GM04504 (cell line): ENCODE measurements around the gene CHRM1.
"Not testable (repeated sequence)": the region's sequence is repeated elsewhere in the genome, so short reads cannot be mapped to it uniquely, and the experiment has no call there.

Experiments used
- DNase-seq: peaks from one replicate; pipeline ENCODE4 v3.0.0-alpha.2; 2012; ENCODE audit warnings: low read depth

CHRM1 gene

DNA sequence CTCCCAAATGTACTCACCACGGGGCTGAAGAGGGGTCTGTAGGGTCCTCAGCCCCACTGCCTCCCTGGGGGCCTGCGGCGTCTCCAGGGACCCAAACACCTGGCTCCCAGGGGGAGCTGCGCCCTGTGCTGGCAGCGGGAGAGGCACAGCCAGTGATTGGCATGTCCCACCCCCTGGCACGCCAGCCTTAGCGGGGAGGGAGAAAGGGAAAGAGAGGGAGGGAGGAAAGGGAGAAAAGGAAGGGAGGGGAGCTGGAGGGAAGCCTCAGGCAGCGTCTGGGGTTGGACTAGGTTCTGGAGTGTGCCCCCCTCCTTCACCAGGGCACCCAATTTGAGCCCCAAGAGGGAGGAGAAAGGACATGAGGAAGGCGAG lies at the start of gene CHRM1:
Gene CHRM1 (minus strand): TSS at position 163 of the 372 bp plus-strand sequence. CDS start 10,263 bp downstream, outside the sequence.
- DNase-seq = no peak

DNA sequence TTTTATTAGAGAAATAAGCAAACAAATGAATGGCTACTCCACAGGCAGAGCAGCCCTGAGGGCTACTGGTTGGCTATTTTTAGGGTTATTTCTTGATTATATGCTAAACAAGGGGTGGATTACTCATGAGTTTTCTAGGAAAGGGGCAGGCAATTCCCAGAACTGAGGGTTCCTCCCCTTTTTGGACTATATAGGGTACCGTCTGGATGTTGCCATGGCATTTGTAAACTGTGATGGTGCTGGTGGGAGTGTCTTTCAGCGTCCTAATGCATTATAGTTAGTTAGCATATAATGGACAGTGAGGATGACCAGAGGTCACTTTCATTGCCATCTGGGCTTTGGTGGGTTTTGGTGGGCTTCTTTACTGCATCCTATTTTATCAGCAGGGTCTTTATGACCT lies 44.4 kb upstream of the CHRM1 start:
- DNase-seq = no peak

DNA sequence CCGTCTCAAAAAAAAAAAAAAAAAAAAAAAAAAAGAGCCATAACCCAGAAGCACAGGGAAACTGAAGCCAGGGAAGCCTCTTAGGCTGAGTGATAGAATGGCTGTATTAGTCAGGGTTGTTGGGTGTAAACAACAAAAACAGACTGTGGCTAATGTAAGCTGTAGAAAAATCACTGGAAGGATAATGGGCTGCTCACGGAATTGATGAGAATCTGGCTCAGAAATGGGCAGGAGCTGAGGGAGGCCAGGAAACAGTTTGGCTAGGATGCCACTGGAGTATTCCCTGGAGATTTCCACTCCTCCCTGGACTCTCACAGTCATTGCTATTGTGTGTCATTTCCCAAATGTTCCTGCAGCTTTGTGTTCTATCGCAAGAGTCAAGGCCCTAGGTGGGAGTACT lies 41.2 kb upstream of the CHRM1 start:
- no peak for DNase-seq

- DNase-seq = no peak
Measured at GRCh38 chr11:62961017-62961570, 39.9 kb upstream of the CHRM1 start.

- DNase-seq = no peak
Measured at GRCh38 chr11:62959422-62959980, 38.3 kb upstream of the CHRM1 start.

DNA sequence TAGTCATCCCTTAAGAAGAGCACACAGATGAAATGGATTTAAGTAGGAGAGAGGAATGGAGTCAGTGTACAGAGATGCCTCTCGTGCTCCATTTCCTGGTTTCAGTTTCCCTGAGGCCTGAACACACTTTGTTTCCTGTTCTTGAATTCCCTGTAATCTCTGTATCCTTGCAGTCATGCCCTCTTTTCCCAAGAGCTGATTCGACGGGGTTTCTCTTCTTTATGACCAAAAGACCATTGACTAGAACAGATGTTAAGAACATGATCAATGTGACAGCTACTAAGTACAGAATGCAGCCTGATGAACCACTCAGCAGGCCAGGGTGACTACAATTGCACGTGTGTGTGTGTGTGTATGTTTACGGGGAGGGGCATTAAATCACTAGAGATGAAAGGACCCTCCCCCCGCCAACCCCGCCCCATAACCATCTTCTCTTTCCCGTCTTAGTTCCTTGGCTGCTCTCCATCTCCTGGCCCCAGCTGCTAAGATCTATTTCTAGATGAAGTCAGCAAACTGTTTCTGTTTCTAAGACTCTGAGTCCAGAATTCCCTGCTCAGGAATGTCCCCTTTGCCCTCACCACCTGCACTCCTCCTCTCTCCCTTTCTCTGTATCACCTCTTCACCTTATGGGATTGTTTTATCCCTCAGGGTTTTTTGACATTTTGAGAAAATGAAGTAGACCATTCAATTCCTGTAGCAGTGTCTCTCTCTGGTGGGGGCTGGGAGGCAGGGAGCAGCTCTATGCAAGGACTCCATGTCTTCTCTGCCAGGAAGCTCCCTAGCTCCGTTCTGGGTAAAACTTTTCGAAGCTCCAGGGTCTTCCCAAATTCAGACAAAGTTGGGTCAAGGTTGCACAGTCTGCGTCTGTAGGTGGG lies 37.6 kb upstream of the CHRM1 start:
- DNase-seq = peak; percentile 10

GRCh38 chr11:62957147-62957546 lies 36.0 kb upstream of the CHRM1 start:
- no peak for DNase-seq

DNA sequence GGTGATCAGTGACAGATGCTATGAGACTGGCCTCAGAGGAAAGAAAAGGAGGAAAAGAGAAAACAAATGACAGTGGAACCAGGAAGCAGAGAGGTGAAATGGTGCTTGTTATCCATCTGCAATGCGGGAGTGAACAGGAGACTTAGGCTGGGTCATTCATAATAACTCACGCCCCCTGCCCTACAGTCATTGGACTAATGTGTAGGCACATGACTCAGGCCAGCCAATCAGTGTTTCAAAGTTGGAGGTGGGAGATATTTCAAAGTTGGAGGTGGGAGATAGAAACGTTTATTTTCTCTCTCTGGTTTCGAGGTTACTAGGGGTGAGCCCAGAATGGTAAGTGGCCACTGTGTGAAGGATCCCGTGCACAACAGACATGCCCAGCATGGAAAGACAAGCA lies 33.3 kb upstream of the CHRM1 start:
- no peak for DNase-seq

- no peak for DNase-seq
Measured at GRCh38 chr11:62953811-62954210, 32.6 kb upstream of the CHRM1 start.

DNA sequence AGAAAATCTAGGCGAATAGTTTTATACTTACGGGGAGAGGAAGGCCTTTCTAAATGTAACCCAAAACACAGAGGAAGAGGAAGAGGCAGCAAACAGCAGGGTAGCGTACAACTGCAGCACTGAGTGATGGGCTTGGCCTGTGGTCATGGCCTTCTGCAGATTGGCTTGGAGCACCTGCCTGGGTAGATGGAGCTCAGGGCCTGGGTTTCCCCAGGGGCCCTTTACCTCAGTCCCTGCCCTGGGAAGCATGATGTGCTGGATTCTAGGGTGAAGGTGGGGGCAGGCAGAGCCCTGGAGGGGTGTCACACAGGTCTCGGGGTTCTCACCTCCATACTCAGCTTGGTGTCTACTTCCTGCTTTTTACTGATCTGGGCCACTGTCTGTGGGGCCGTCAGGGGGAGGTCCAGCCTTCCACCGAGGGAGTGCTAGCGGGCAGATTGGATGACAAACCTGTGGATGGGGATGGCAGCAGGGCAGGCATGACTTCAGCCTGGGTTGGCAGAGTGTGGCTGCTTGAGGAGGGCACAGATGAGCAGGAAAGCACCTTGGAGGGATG lies 27.7 kb upstream of the CHRM1 start:
- DNase-seq = no peak

- DNase-seq = not testable (repeated sequence)
Measured at GRCh38 chr11:62945538-62945937, 24.4 kb upstream of the CHRM1 start.

- DNase-seq = not testable (repeated sequence)
Measured at GRCh38 chr11:62937528-62937927, 16.4 kb upstream of the CHRM1 start.

- no peak for DNase-seq
Measured at GRCh38 chr11:62934496-62934785, 13.3 kb upstream of the CHRM1 start.

GRCh38 chr11:62933750-62934495 lies 12.8 kb upstream of the CHRM1 start:
- no peak for DNase-seq

DNA sequence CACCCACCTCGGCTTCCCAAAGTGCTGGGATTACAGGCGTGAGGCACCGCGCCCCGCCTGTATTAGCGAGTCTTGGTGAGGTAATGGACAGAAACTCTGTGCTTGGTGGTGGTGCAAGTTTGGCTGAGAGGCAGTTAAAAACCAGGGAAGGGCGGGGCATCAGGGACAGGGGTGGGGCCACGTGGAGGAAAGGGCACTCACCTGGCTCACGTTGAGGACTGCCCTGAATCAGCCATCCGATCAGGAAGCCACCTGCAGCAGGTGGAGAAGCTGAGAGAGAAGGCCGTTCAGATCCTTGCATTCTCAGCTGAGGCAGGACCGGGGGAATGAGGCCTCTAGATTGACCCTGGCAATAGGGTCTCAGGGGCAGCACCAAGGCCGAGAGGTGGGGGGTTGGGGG lies 12.1 kb upstream of the CHRM1 start:
- no peak for DNase-seq

DNA sequence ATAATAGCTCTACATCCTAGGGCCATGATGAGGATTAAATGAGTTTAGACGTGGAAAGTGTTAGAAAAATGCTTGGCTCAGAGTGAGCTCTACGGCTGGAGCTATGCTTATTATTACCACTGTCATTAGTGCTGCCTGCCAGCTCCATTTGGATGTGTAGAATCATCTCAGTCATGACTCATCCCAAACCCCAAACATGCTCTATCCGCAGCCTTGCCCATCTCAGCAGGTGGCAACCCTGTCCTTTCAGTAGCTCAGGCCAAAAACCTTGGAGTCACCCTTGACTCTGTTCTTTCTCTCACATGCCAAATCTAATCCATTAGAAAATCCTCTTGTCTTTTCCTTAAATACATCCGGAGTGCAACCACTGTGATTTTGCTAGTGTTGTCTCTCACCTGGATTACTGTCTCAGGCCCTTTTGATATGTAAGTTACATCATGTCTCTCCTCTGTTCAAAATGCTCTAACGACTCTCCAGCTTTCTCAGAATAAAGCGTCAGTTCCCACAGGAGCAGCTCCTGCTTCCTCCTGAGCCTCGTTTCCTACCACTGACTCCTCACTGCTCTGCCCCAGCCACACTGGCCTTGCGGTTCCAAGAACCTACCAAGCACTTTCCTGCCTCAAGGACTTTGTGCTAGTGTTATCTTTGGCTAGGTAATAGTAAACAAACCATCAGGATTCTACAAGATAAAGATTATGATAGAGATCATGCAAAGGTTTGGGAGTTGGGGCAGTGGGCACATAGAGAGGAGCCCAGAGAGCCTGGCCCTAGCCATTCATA lies 10.5 kb upstream of the CHRM1 start:
- DNase-seq = no peak

GRCh38 chr11:62930666-62931065 lies 9.5 kb upstream of the CHRM1 start:
- no peak for DNase-seq

DNA sequence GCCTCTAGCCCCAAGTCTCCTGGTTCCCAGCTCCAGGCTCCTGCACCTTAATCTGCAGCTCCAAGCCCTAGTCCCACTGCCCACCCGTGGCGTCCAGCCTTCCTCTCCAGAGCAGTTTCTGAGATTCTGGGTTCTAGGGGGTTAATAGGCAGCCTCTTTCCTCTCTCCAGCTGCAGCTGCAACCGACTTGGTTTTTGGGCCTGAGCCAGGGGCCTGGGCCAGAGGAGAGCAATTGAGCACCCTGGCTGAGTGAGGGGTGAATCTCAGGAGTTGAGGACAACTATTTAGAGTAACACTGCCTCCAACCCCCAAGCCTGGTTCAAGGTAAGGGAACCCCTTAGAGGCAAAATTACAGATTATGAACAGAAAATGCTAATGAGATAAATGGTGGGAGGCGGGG lies 9.0 kb upstream of the CHRM1 start:
- no peak for DNase-seq

DNA sequence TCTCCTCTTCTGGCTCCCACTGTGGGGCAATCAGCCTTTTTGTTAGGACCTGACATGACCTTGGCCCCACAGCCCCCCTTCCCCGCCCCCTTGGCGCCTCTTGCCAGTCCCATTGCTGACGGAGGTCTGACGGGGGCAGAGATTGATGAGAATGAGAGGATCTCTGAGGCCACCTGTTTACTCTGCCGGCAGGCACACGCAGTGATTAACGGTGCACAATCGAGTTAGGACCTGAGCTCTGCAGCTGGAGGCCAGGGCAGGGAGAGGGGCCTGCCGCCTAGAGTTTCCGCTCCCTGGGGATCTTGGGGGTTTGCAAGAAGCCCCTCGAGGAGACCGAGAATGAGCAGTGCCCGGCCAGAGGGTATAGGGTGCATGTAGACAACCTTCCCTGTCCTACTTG lies 6.8 kb upstream of the CHRM1 start:
- no peak for DNase-seq

- no peak for DNase-seq
Measured at GRCh38 chr11:62926680-62927455, 5.7 kb upstream of the CHRM1 start.
